ENCODE data around the gene RPH3AL.

The RPH3AL gene

GRCh38 chr17:189444-189843 lies 163.2 kb downstream of the RPH3AL start:
- no peak for TF ChIP-seq TCF12 (IDR thresholded peaks at IDR 0.05; ENCODE audit: low read depth)
- TF ChIP-seq REST (IDR thresholded peaks at IDR 0.05; ENCODE audit: low read depth): no peak
- no peak for TF ChIP-seq ZBTB7A (IDR thresholded peaks at IDR 0.05; ENCODE audit: low read depth)
- no peak for TF ChIP-seq EP300 (IDR thresholded peaks at IDR 0.05; ENCODE audit: borderline replicate concordance)
- no peak for TF ChIP-seq NFIC (IDR thresholded peaks at IDR 0.05)
- TF ChIP-seq FOXM1 (IDR thresholded peaks at IDR 0.05; ENCODE audit: borderline replicate concordance, low read depth): no peak

DNA sequence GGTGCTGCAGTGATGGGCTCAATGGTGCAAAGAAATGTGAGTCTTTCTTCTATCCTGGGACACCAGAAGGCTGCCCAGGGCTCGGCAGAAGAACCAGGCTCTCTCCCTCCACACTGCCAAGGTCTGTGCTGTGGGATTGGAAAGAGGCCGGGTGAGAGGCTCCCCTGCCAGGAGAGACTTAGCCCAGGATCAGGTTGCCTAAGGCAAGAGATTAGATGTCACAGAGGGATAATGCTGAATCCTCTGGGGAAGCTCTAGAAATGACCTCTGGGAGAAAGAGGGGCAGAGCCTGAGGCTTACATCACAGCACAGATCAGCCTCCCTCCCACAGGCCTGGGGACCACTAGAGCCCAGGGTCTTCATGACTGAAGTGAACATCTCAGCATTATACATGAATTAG lies 165.5 kb downstream of the RPH3AL start:
- TF ChIP-seq USF1 (IDR thresholded peaks at IDR 0.05) (no peak), FOXM1 (IDR thresholded peaks at IDR 0.05; ENCODE audit: borderline replicate concordance, low read depth) (no peak), NFIC (IDR thresholded peaks at IDR 0.05) (no peak), TEAD4 (IDR thresholded peaks at IDR 0.05) (no peak), TCF12 (IDR thresholded peaks at IDR 0.05; ENCODE audit: low read depth) (no peak), RAD21 (IDR thresholded peaks at IDR 0.05; ENCODE audit: low read depth) (no peak), YY1 (IDR thresholded peaks at IDR 0.05; ENCODE audit: low read depth) (no peak), EP300 (IDR thresholded peaks at IDR 0.05; ENCODE audit: borderline replicate concordance) (no peak), CREB1 (IDR thresholded peaks at IDR 0.05; ENCODE audit: low read depth) (no peak), EGR1 (IDR thresholded peaks at IDR 0.05) (no peak), ZBTB7A (IDR thresholded peaks at IDR 0.05; ENCODE audit: low read depth) (no peak)
- TF ChIP-seq, protein P1, sequence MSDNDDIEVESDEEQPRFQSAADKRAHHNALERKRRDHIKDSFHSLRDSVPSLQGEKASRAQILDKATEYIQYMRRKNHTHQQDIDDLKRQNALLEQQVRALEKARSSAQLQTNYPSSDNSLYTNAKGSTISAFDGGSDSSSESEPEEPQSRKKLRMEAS (IDR thresholded peaks at IDR 0.05): no peak

GRCh38 chr17:185445-186138 lies 167.0 kb downstream of the RPH3AL start:
- TF ChIP-seq TEAD4 (IDR thresholded peaks at IDR 0.05): no peak
- TF ChIP-seq TAF1 (IDR thresholded peaks at IDR 0.05; ENCODE audit: low read depth): no peak
- TF ChIP-seq CEBPB (IDR thresholded peaks at IDR 0.05): no peak
- TF ChIP-seq, protein P1 (IDR thresholded peaks at IDR 0.05): no peak
- TF ChIP-seq CREB1 (IDR thresholded peaks at IDR 0.05; ENCODE audit: low read depth): no peak
- TF ChIP-seq NFIC (IDR thresholded peaks at IDR 0.05): no peak
- TF ChIP-seq FOXM1 (IDR thresholded peaks at IDR 0.05; ENCODE audit: borderline replicate concordance, low read depth): no peak
- TF ChIP-seq YY1 (IDR thresholded peaks at IDR 0.05; ENCODE audit: low read depth): no peak
- no peak for TF ChIP-seq EP300 (IDR thresholded peaks at IDR 0.05; ENCODE audit: borderline replicate concordance)
- TF ChIP-seq REST (IDR thresholded peaks at IDR 0.05; ENCODE audit: low read depth): no peak
- no peak for TF ChIP-seq ZBTB7A (IDR thresholded peaks at IDR 0.05; ENCODE audit: low read depth)

GRCh38 chr17:183021-183420 lies 169.6 kb downstream of the RPH3AL start:
- TF ChIP-seq ZBTB7A (IDR thresholded peaks at IDR 0.05; ENCODE audit: low read depth): no peak

GRCh38 chr17:182050-182751 lies 170.4 kb downstream of the RPH3AL start:
- TF ChIP-seq TCF12 (IDR thresholded peaks at IDR 0.05; ENCODE audit: low read depth) (no peak), ZBTB7A (IDR thresholded peaks at IDR 0.05; ENCODE audit: low read depth) (no peak), REST (IDR thresholded peaks at IDR 0.05; ENCODE audit: low read depth) (no peak), TEAD4 (IDR thresholded peaks at IDR 0.05) (no peak), USF1 (IDR thresholded peaks at IDR 0.05) (no peak), YY1 (IDR thresholded peaks at IDR 0.05; ENCODE audit: low read depth) (no peak), CEBPB (IDR thresholded peaks at IDR 0.05) (no peak), EGR1 (IDR thresholded peaks at IDR 0.05) (no peak), TAF1 (IDR thresholded peaks at IDR 0.05; ENCODE audit: low read depth) (no peak), CREB1 (IDR thresholded peaks at IDR 0.05; ENCODE audit: low read depth) (no peak), EP300 (IDR thresholded peaks at IDR 0.05; ENCODE audit: borderline replicate concordance) (no peak), NFIC (IDR thresholded peaks at IDR 0.05) (no peak), FOXM1 (IDR thresholded peaks at IDR 0.05; ENCODE audit: borderline replicate concordance, low read depth) (no peak), RAD21 (IDR thresholded peaks at IDR 0.05; ENCODE audit: low read depth) (no peak)
- TF ChIP-seq, protein P1 (IDR thresholded peaks at IDR 0.05): no peak

Data from Ishikawa (cell line).